Neural cell (in vitro differentiated cells): ENCODE data around the gene LRPPRC. TPM values are rescaled to one million over a fixed set of nuclear protein-coding genes. Genes with fewer than 3 reads are reported as not detected.

Experiments
- H2AFZ ChIP-seq: fragments of 200-600, 300-800 bp; sonication (generic), shearing (Covaris generic); 2 replicates; pipeline ENCODE4 v1.6.0; 2014; ENCODE audit warnings: low read depth, mild to moderate bottlenecking, antibody characterized with exemption, low read length, moderate library complexity
- H3F3A ChIP-seq: fragments of 200-600 bp; shearing (Covaris generic); 2 replicates; pipeline ENCODE4 v1.6.1; 2016; ENCODE audit warnings: mild to moderate bottlenecking, moderate library complexity, mixed read lengths, antibody characterized with exemption, low read length; ENCODE audit not compliant: insufficient read depth, poor library complexity, severe bottlenecking
- H3K27ac ChIP-seq: fragments of 200-600, 300-800 bp; sonication (generic), shearing (Covaris generic); 2 replicates; pipeline ENCODE4 v1.5.1; 2014; ENCODE audit warnings: mild to moderate bottlenecking, low read length, moderate library complexity
- H3K27me3 ChIP-seq: fragments of 300-800, 200-600 bp; sonication (generic), shearing (Covaris generic); 2 replicates; pipeline ENCODE4 v1.6.0; 2014; ENCODE audit warnings: mild to moderate bottlenecking, low read depth, low read length, moderate library complexity; ENCODE audit not compliant: insufficient read depth
- H3K36me3 ChIP-seq: fragments of 300-800, 200-600 bp; sonication (generic), shearing (Covaris generic); 2 replicates; pipeline ENCODE4 v1.5.1; 2014; ENCODE audit warnings: mild to moderate bottlenecking, antibody characterized with exemption, low read length, moderate library complexity; ENCODE audit not compliant: insufficient read depth
- H3K4me2 ChIP-seq: fragments of 300-800, 200-600 bp; sonication (generic), shearing (Covaris generic); 2 replicates; pipeline ENCODE4 v1.6.0; 2014; ENCODE audit warnings: mild to moderate bottlenecking, low read length
- H3K4me3 ChIP-seq: fragments of 300-800, 200-600 bp; sonication (generic), shearing (Covaris generic); 2 replicates; pipeline ENCODE4 v1.5.1; 2014; ENCODE audit warnings: mild to moderate bottlenecking, low read length, moderate library complexity
- H3K79me2 ChIP-seq: fragments of 200-600 bp; shearing (Covaris generic); replicated peaks from 2 replicates; pipeline ENCODE4 v1.6.0; 2014; ENCODE audit warnings: mild to moderate bottlenecking, low read length, moderate library complexity; ENCODE audit not compliant: insufficient read depth
- H3K9ac ChIP-seq: fragments of 300-800, 200-600 bp; sonication (generic), shearing (Covaris generic); 2 replicates; pipeline ENCODE4 v1.6.1; 2016; ENCODE audit warnings: mild to moderate bottlenecking, low read length, mixed read lengths
- H3K9me2 ChIP-seq: fragments of 200-600 bp; shearing (Covaris generic); 2 replicates; pipeline ENCODE4 v1.6.1; 2016; ENCODE audit warnings: mild to moderate bottlenecking, low read length, mixed read lengths; ENCODE audit not compliant: insufficient read depth
- H3K9me3 ChIP-seq: fragments of 200-600, 300-800 bp; sonication (generic), shearing (Covaris generic); 2 replicates; pipeline ENCODE4 v1.6.1; 2016; ENCODE audit warnings: mild to moderate bottlenecking, mixed run types, low read length, moderate library complexity, mixed read lengths
- H4K20me1 ChIP-seq: fragments of 200-600 bp; shearing (Covaris generic); 2 replicates; pipeline ENCODE4 v1.6.1; 2016; ENCODE audit warnings: mild to moderate bottlenecking, mixed run types; ENCODE audit not compliant: insufficient read depth
- EP300 ChIP-seq: fragments of 450-650 bp; conservative IDR thresholded peaks from 2 replicates; pipeline ENCODE4 v1.6.1; 2014; ENCODE audit warnings: antibody characterized with exemption, mild to moderate bottlenecking, moderate library complexity; ENCODE audit not compliant: poor library complexity, severe bottlenecking
- EZH2 ChIP-seq: fragments of 200-600, 300-800 bp; shearing (Covaris generic), sonication (generic); IDR thresholded peaks from 2 replicates; pipeline ENCODE4 v1.6.1; 2014; ENCODE audit warnings: antibody characterized with exemption, low read length, borderline replicate concordance, mild to moderate bottlenecking; ENCODE audit not compliant: insufficient read depth, poor library complexity, severe bottlenecking
- MXI1 ChIP-seq: fragments of 450-650 bp; conservative IDR thresholded peaks from 2 replicates; pipeline ENCODE4 v1.6.1; 2014; ENCODE audit warnings: antibody characterized with exemption, mild to moderate bottlenecking; ENCODE audit not compliant: poor library complexity, severe bottlenecking
- POLR2AphosphoS5 ChIP-seq: IDR thresholded peaks from 2 replicates; pipeline ENCODE4 v1.6.1; 2012
- RAD21 ChIP-seq: fragments of 450-650 bp; conservative IDR thresholded peaks from 2 replicates; pipeline ENCODE4 v1.6.1; 2014; ENCODE audit warnings: antibody characterized with exemption, mild to moderate bottlenecking, moderate library complexity
- REST ChIP-seq: IDR thresholded peaks from 2 replicates; pipeline ENCODE4 v1.6.1; 2012; ENCODE audit warnings: borderline replicate concordance
- SMC3 ChIP-seq: fragments of 450-650 bp; conservative IDR thresholded peaks from 2 replicates; pipeline ENCODE4 v1.6.1; 2014; ENCODE audit warnings: antibody characterized with exemption, mild to moderate bottlenecking, moderate library complexity; ENCODE audit not compliant: poor library complexity
- TAF1 ChIP-seq: IDR thresholded peaks from 2 replicates; pipeline ENCODE4 v1.6.1; 2012; ENCODE audit warnings: low read depth
- polyA plus RNA-seq: library from polyadenylated mRNA; depleted of rRNA; stranded (reverse); fragments of >200 nt; gene quantifications from 2 replicates; pipeline ENCODE4 v1.2.3, GENCODE V29; 2014
- TF ChIP-seq, protein P1 (sequence below): fragments of 450-650 bp; IDR thresholded peaks from 2 replicates; pipeline ENCODE4 v1.5.1; 2014; ENCODE audit warnings: antibody characterized with exemption, mild to moderate bottlenecking, moderate library complexity; ENCODE audit not compliant: poor library complexity, severe bottlenecking

LRPPRC gene
- polyA plus RNA-seq, 1 donor from 2014 or later: 63.1 TPM

- H3K27ac ChIP-seq: no peak overlapping the region
- H3K4me3 ChIP-seq: no peak overlapping the region
- H3K4me2 ChIP-seq: no peak overlapping the region
- H4K20me1 ChIP-seq: no peaks in the 10 kb centered on the region
- TF ChIP-seq, protein P1, sequence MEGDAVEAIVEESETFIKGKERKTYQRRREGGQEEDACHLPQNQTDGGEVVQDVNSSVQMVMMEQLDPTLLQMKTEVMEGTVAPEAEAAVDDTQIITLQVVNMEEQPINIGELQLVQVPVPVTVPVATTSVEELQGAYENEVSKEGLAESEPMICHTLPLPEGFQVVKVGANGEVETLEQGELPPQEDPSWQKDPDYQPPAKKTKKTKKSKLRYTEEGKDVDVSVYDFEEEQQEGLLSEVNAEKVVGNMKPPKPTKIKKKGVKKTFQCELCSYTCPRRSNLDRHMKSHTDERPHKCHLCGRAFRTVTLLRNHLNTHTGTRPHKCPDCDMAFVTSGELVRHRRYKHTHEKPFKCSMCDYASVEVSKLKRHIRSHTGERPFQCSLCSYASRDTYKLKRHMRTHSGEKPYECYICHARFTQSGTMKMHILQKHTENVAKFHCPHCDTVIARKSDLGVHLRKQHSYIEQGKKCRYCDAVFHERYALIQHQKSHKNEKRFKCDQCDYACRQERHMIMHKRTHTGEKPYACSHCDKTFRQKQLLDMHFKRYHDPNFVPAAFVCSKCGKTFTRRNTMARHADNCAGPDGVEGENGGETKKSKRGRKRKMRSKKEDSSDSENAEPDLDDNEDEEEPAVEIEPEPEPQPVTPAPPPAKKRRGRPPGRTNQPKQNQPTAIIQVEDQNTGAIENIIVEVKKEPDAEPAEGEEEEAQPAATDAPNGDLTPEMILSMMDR: no peak
- TF ChIP-seq TAF1: no peak
- TF ChIP-seq EP300: no peak
- no peaks in the 10 kb centered on the region for H3K27me3 ChIP-seq
- no peak overlapping the region for H3K9ac ChIP-seq
- no peaks in the 10 kb centered on the region for H3F3A ChIP-seq
- H3K9me2 ChIP-seq: no peaks in the 10 kb centered on the region
- no peaks in the 10 kb centered on the region for H3K9me3 ChIP-seq
- peaks cover 24% of the 10 kb centered on the region for H3K36me3 ChIP-seq
- H3K79me2 ChIP-seq: no peaks in the 10 kb centered on the region
- no peak overlapping the region for H2AFZ ChIP-seq
Measured at GRCh38 chr2:43896906-43897305, 98.9 kb downstream of the LRPPRC start.

- Histone ChIP-seq H4K20me1 (no peaks in the 10 kb centered on the region), H3K79me2 (no peaks in the 10 kb centered on the region), H3K4me2 (no peak overlapping the region), H3K9ac (no peak overlapping the region), H3K36me3 (peaks cover 22% of the 10 kb centered on the region), H3K9me3 (no peaks in the 10 kb centered on the region), H2AFZ (no peak overlapping the region), H3K4me3 (no peak overlapping the region), H3K9me2 (no peaks in the 10 kb centered on the region), H3K27me3 (no peaks in the 10 kb centered on the region), H3K27ac (no peak overlapping the region), H3F3A (no peaks in the 10 kb centered on the region)
- no peak for TF ChIP-seq TAF1
- no peak for TF ChIP-seq EZH2
- TF ChIP-seq POLR2AphosphoS5: no peak
- TF ChIP-seq, protein P1: no peak
- no peak for TF ChIP-seq REST
- TF ChIP-seq RAD21: no peak
- TF ChIP-seq MXI1: no peak
- no peak for TF ChIP-seq EP300
- no peak for TF ChIP-seq SMC3
Measured at GRCh38 chr2:43894743-43895142, 101.0 kb downstream of the LRPPRC start.
